Lung (tissue), 12 donors: Measurements from ENCODE around the gene COL4A2. TPM values are rescaled to one million over a fixed set of nuclear protein-coding genes. Genes with fewer than 3 reads are reported as not detected.

ENCODE experiments used
- ATAC-seq: fragments of 200-7000 bp; cut with Tn5 transposase; one replicate; pipeline ENCODE4 v1.9.1; 2020; ENCODE audit warnings: moderate number of reproducible peaks; ENCODE audit not compliant: insufficient read depth, low FRiP score
- DNase-seq, 3 donors: peaks; one replicate each; pipeline ENCODE4 v3.0.0-alpha.2; 2013 to 2017
- H3K27ac ChIP-seq, 2 donors: one replicate each; pipeline ENCODE4 v1.5.1; 2013; ENCODE audit warnings: mild to moderate bottlenecking in 2 of 2, moderate library complexity in 2 of 2, control low read depth in 1 of 2, inconsistent platforms in 1 of 2, low read depth in 1 of 2, low read length in 1 of 2
- H3K27me3 ChIP-seq, 3 donors: one replicate each; pipeline ENCODE4 v1.5.1; 2013; ENCODE audit warnings: low read length in 2 of 3; ENCODE audit not compliant: control insufficient read depth in 3 of 3, insufficient read depth in 3 of 3
- H3K36me3 ChIP-seq, 4 donors: one replicate each; pipeline ENCODE4 v1.5.1; 2013; ENCODE audit warnings: low read length in 4 of 4, mild to moderate bottlenecking in 1 of 4, moderate library complexity in 1 of 4; ENCODE audit not compliant: control insufficient read depth in 4 of 4, insufficient read depth in 4 of 4
- H3K4me1 ChIP-seq, 5 donors: one replicate each; pipeline ENCODE4 v1.5.1; 2013; ENCODE audit warnings: low read length in 5 of 5, mild to moderate bottlenecking in 2 of 5, moderate library complexity in 1 of 5; ENCODE audit not compliant: control insufficient read depth in 5 of 5, insufficient read depth in 5 of 5
- H3K4me3 ChIP-seq: one replicate; pipeline ENCODE4 v1.5.1; 2013; ENCODE audit warnings: mild to moderate bottlenecking, control low read depth, moderate library complexity
- H3K9ac ChIP-seq, 2 donors: one replicate each; pipeline ENCODE4 v1.5.1; 2013; ENCODE audit warnings: low read length in 2 of 2, control low read depth in 1 of 2; ENCODE audit not compliant: insufficient read depth in 1 of 2
- H3K9me3 ChIP-seq, 4 donors: one replicate each; pipeline ENCODE4 v1.5.1; 2013; ENCODE audit warnings: low read length in 3 of 4, mild to moderate bottlenecking in 1 of 4, moderate library complexity in 1 of 4; ENCODE audit not compliant: control insufficient read depth in 4 of 4, insufficient read depth in 3 of 4
- CTCF ChIP-seq: IDR thresholded peaks from 2 replicates; pipeline ENCODE4 v1.5.1; 2012; ENCODE audit warnings: mild to moderate bottlenecking; ENCODE audit errors: control extremely low read depth, extremely low read depth
- WGBS, 2 donors: extraction: QIAGEN DNeasy Blood & Tissue Kit; methylation state at CpG; one replicate each; pipeline ENCODE4 v1.1.7; 2013; 5-methylcytosine and 5-hydroxymethylcytosine counted together
- polyA plus RNA-seq, 2 donors: library from polyadenylated mRNA; stranded (reverse); fragments of 200-250 nt; gene quantifications; one replicate each; pipeline ENCODE4 v1.2.1, GENCODE V29; 2013
- total RNA-seq, 2 donors: library from RNA; depleted of rRNA in 1 of 2; stranded (reverse); fragments of >200 nt in 1 of 2; gene quantifications; one replicate each; pipeline ENCODE4 v1.2.1, GENCODE V29; 2014 to 2021
- donor health status: control.
- donor health status: control.
- donor health status: Bipolar disorder and iron deficiency.
- donor health status: healthy.
- donor health status: DM: yes; HTN: yes; CAD: no.

Gene COL4A2
- total and polyA plus RNA-seq, 4 donors = 169 to 627 (median 339) TPM

GRCh38 chr13:110421696-110422385, 114.8 kb downstream of the COL4A2 start:
- Histone ChIP-seq H3K4me3 (no peak overlapping the region), H3K4me1 (peaks cover 0 to 18% (median 11%) of the 10 kb centered on the region in 5 donors), H3K36me3 (peaks cover 6 to 10% (median 8%) of the 10 kb centered on the region in 4 donors), H3K27me3 (no peaks in the 10 kb centered on the region), H3K27ac (no peak overlapping the region), H3K9ac (no peak overlapping the region), H3K9me3 (no peaks in the 10 kb centered on the region)
- no peak for TF ChIP-seq CTCF
- WGBS, 2 donors = 53 to 75% methylated on average over 11 of the region's 11 CpGs
- DNase-seq = no peak
- ATAC-seq = no peak

DNA sequence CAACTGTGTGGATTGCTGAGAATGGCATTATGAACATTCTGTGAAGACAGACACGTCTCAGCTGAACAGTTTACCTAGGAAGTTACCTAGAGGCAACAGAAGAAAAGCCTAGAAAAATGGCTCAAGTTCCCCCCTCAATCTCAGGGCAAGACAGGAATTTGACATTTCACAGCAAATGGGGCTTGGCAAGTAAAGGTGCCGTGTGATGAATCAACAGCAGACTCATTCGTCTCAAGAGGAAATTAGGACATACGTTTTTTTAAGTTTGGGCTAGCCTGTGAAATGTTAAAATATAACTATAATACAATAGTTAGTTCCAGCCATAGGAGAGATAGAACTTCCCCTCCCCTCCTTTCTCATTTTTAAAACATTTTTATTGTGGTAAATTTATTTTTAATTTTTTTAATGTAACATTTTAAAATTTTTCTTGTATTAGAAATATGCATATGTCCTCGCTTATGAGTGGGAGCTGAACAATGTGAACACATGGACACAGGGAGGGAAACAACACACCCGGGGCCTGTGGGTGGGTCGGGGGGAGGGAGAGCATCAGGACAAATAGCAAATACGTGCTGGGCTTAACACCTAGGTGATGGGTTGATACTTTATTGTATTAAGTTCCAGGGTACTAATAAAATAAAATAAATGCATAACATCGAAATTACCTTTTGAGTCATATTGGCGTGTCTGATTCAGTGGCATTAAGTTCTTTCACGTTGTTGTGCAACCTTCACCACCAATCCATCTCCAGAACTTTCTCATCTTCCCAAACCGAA, 116.0 kb downstream of the COL4A2 start:
- Histone ChIP-seq H3K4me3 (no peak overlapping the region), H3K9ac (no peak overlapping the region), H3K27me3 (no peaks in the 10 kb centered on the region), H3K27ac (no peak overlapping the region), H3K4me1 (peaks cover 0 to 13% (median 6%) of the 10 kb centered on the region in 5 donors), H3K9me3 (no peaks in the 10 kb centered on the region), H3K36me3 (peaks cover 6 to 11% (median 8%) of the 10 kb centered on the region in 4 donors)
- DNase-seq = no peak
- WGBS, 2 donors = 53 to 54% methylated on average over 12 of the region's 12 CpGs
- no peak for TF ChIP-seq CTCF
- no peak for ATAC-seq

GRCh38 chr13:110423689-110424302, 116.7 kb downstream of the COL4A2 start:
- H3K9ac ChIP-seq = no peak overlapping the region
- H3K27ac ChIP-seq = peak overlapping the region in 1 of 2 donors; percentile 47
- ATAC-seq (no peak), DNase-seq (no peak)
- 69 to 74% methylated on average over 11 of the region's 11 CpGs for WGBS, 2 donors
- H3K9me3 ChIP-seq = no peaks in the 10 kb centered on the region
- no peak overlapping the region for H3K4me3 ChIP-seq
- peaks cover 0 to 13% (median 6%) of the 10 kb centered on the region in 5 donors for H3K4me1 ChIP-seq
- peaks cover 8 to 16% (median 8%) of the 10 kb centered on the region in 4 donors for H3K36me3 ChIP-seq
- H3K27me3 ChIP-seq = no peaks in the 10 kb centered on the region
- no peak for TF ChIP-seq CTCF
